ENCODE data around the gene NOP53.
"Not testable (repeated sequence)": the region's sequence is repeated elsewhere in the genome, so short reads cannot be mapped to it uniquely, and the experiment has no call there.

The NOP53 gene

DNA sequence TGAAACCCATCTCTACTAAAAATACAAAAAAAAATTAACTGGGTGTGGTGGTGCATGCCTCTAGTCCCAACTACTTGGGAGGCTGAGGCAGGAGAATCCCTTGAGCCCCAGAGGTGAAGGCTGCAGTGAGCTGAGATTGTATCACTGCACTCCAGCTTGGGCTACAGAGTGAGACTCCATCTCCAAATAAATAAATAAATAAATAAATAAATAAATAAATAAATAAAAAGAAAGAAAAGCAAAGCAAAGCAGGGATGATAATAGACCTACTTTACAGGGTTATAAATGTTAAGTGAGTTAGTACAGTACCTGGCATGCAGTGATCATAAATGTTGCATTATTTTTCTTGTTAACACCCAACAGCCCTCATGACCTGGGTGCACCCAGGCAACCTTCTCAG, 30.5 kb upstream of the NOP53 start:
- not testable (repeated sequence) for H3K4me3 ChIP-seq (ENCODE audit: low read length); DNase-seq (ENCODE audit: low read depth, low spot score)

- no peak for DNase-seq (ENCODE audit: low read depth, low spot score)
- H3K4me3 ChIP-seq (ENCODE audit: low read length) = no peak overlapping the region
Observed at GRCh38 chr19:47716270-47716937, 28.9 kb upstream of the NOP53 start.

DNA sequence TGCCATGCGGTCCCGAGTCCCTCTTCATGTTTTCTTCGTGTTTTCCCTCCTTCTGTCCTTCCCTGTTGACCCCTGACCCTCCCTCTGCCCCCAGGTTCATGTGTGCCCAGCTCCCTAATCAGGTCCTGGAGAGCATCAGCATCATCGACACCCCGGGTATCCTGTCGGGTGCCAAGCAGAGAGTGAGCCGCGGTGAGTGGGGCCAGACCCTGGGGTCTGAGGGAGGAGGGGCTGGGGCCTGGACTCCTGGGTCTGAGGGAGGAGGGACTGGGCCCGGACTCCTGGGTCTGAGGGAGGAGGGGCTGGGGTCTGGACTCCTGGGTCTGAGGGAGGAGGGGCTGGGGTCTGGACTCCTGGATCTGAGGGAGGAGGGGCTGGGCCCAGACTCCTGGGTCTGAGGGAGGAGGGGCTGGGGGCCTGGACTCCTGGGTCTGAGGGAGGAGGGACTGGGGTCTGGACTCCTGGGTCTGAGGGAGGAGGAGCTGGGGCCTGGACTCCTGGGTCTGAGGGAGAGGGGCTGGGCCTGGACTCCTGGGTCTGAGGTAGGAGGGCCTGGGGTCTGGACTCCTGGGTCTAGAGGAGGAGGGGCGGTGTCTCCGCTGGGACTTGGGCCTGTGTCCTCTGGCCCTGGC, 26.8 kb upstream of the NOP53 start:
- not testable (repeated sequence) for DNase-seq (ENCODE audit: low read depth, low spot score); H3K4me3 ChIP-seq (ENCODE audit: low read length)

GRCh38 chr19:47719047-47719859, 26.1 kb upstream of the NOP53 start:
- no peak overlapping the region for H3K4me3 ChIP-seq (ENCODE audit: low read length)
- no peak for DNase-seq (ENCODE audit: low read depth, low spot score)

- no peak overlapping the region for H3K4me3 ChIP-seq (ENCODE audit: low read length)
- DNase-seq (ENCODE audit: low read depth, low spot score) = no peak
Observed at GRCh38 chr19:47720669-47721422, 24.5 kb upstream of the NOP53 start.

DNA sequence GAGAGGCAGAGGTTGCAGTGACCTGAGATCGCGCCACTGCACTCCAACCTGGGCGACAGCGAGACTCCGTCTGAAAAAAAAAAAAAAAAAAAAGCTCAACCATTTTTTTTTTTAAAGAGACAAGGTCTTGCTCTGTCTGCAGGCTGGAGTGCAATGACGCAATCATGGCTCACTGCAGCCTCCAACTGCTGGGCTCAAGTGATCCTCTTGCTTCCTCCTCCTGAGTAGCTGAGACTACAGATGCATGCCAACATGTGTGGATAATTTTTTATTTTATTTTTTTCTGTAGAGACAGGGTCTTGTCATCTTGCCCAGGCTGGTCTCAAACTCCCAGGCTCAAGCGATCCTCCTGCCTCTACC, 21.8 kb upstream of the NOP53 start:
- peak overlapping the region; percentile 28 for H3K4me3 ChIP-seq (ENCODE audit: low read length)
- DNase-seq (ENCODE audit: low read depth, low spot score) = peak; percentile 60

GRCh38 chr19:47725759-47726401, 19.5 kb upstream of the NOP53 start:
- DNase-seq (ENCODE audit: low read depth, low spot score) = no peak
- H3K4me3 ChIP-seq (ENCODE audit: low read length) = no peak overlapping the region

DNA sequence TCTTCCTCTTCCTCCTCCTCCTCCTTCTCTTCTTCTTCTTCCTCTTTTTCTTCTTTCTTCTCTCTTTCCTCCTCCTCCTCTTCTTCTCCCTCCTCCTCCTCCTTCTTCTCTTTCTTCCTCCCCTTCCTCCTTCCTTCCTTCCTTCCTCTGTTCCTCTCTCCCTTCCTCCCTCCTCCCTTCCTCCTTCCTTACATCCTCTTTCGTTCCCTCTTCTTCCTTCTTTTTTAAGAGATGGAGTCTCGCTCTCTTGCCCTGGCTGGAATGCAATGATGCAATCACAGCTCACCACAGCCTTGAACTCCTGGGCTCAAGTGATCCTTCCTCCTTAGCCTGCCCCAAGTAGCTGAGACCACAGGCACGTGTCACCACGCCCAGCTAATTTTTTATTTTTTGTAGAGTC, 18.9 kb upstream of the NOP53 start:
- no peak overlapping the region for H3K4me3 ChIP-seq (ENCODE audit: low read length)
- no peak for DNase-seq (ENCODE audit: low read depth, low spot score)

DNA sequence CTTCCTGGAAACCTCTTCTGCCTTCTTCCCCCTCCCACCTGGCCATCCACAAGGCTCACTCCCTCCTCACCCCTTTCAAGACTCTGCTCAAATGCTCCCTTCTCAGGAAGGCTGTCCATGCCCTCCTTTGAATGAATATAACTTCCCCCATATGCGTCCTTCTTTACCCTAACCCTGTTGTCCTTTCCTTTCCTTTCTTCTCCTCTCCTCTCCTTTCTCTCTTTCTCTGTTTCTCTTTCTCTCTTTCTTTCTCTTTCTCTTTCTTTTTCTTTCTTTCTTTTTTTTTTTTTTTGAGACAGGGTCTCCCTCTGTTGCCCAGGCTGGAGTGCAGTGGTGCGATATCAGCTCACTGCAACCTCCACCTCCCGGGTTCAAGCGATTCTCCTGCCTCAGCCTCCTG, 17.1 kb upstream of the NOP53 start:
- not testable (repeated sequence) for DNase-seq (ENCODE audit: low read depth, low spot score); H3K4me3 ChIP-seq (ENCODE audit: low read length)

GRCh38 chr19:47729468-47729798, 15.9 kb upstream of the NOP53 start:
- no peak for DNase-seq (ENCODE audit: low read depth, low spot score)
- H3K4me3 ChIP-seq (ENCODE audit: low read length) = peak overlapping the region; percentile 55

- peak; percentile 83 for DNase-seq (ENCODE audit: low read depth, low spot score)
- peak overlapping the region; percentile 55 for H3K4me3 ChIP-seq (ENCODE audit: low read length)
Observed at GRCh38 chr19:47729799-47730520, 15.4 kb upstream of the NOP53 start.

GRCh38 chr19:47730521-47730889, 14.8 kb upstream of the NOP53 start:
- H3K4me3 ChIP-seq (ENCODE audit: low read length) = peak overlapping the region; percentile 55
- DNase-seq (ENCODE audit: low read depth, low spot score) = no peak

DNA sequence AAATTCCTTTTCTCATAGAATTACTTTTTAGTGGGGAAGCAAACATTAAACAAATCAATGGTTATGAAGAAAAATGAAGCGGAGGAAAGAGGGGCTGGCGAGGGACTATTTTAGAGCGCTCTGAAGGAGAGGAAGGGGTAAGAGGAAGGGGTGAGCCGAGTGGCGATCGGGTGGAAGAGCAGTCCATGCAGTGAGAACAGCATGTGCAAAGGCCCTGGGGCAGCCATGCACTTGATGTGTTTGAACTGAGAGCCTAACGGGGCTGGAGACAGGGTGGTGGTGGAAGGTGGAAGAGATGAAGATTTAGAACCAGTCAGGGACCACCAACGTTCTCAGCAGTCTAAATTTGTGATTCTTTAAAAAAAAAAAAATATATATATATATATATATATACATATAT, 14.4 kb upstream of the NOP53 start:
- no peak for DNase-seq (ENCODE audit: low read depth, low spot score)
- no peak overlapping the region for H3K4me3 ChIP-seq (ENCODE audit: low read length)

DNA sequence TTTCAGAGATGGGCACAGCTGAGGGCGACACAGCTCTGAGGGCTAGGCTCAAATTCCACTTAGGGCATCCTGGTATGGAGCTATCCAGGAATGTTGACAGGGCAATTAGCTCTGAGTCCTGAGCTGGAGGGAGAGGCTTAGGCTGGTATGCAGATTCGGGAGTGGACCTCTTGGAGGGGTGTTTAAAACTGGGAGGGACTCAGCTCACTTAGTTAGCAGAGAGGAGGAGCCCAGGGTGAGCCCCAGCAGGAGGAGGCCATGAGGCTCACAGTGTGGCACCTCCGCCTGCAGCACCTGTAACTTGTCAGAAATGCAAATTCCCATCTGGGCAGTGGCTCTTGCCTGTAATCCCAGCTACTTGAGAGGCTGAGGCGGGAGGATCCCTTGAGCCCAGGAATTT, 10.2 kb upstream of the NOP53 start:
- no peak for DNase-seq (ENCODE audit: low read depth, low spot score)
- no peak overlapping the region for H3K4me3 ChIP-seq (ENCODE audit: low read length)

DNA sequence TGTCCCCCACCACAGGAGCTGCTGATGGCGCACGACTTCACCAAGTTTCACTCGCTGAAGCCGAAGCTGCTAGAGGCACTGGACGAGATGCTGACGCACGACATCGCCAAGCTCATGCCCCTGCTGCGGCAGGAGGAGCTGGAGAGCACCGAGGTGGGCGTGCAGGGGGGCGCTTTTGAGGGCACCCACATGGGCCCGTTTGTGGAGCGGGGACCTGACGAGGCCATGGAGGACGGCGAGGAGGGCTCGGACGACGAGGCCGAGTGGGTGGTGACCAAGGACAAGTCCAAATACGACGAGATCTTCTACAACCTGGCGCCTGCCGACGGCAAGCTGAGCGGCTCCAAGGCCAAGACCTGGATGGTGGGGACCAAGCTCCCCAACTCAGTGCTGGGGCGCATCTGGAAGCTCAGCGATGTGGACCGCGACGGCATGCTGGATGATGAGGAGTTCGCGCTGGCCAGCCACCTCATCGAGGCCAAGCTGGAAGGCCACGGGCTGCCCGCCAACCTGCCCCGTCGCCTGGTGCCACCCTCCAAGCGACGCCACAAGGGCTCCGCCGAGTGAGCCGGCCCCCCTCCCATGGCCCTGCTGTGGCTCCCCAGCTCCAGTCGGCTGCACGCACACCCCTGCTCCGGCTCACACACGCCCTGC, 4.4 kb upstream of the NOP53 start:
- H3K4me3 ChIP-seq (ENCODE audit: low read length) = no peak overlapping the region
- no peak for DNase-seq (ENCODE audit: low read depth, low spot score)

- DNase-seq (ENCODE audit: low read depth, low spot score) = no peak
Observed at GRCh38 chr19:47741544-47742140, 3.7 kb upstream of the NOP53 start.

GRCh38 chr19:47742634-47743033, 2.7 kb upstream of the NOP53 start:
- no peak overlapping the region for H3K4me3 ChIP-seq (ENCODE audit: low read length)
- DNase-seq (ENCODE audit: low read depth, low spot score) = no peak

More at GRCh38 chr19:47741544-47742140, 3.7 kb upstream of the NOP53 start:
- H3K4me3 ChIP-seq (ENCODE audit: low read length) = no peak overlapping the region

DNA sequence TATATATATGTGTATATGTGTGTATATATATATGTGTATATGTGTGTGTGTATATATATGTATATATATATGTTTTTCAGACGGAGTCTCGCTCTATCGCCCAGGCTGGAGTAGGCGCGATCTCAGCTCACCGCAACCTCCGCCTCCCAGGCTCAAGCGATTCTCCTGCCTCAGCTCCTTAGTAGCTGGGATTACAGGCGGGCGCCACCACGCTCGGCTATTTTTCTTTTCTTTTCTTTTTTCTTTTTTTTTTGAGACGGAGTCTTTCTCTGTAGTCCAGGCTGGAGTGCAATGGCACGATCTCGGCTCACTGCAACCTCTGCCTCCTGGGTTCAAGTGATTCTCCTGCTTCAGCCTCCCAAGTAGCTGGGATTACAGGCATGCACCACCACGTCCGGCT, 783 bp downstream of the NOP53 start:
- peak overlapping the region; percentile 81 for H3K4me3 ChIP-seq (ENCODE audit: low read length)
- DNase-seq (ENCODE audit: low read depth, low spot score) = not testable (repeated sequence)
